Brain microvascular endothelial cell (primary cell): Measurements from ENCODE around the gene SLC16A11.
"Not testable (repeated sequence)": the region's sequence is repeated elsewhere in the genome, so short reads cannot be mapped to it uniquely, and the experiment has no call there.

Experiments used
- DNase-seq: peaks from one replicate; pipeline ENCODE4 v3.0.0-alpha.2; 2020
- H3K27ac ChIP-seq: fragments of 250-450 bp; sonication (Bioruptor Pico); 2 replicates; pipeline ENCODE4 v1.5.1; 2020; ENCODE audit warnings: mild to moderate bottlenecking, moderate library complexity
- H3K27me3 ChIP-seq: fragments of 250-450 bp; sonication (Bioruptor Pico); replicated peaks from 2 replicates; pipeline ENCODE4 v1.5.1; 2020; ENCODE audit warnings: mild to moderate bottlenecking
- H3K36me3 ChIP-seq: fragments of 250-450 bp; sonication (Bioruptor Pico); replicated peaks from 2 replicates; pipeline ENCODE4 v1.5.1; 2020; ENCODE audit warnings: mild to moderate bottlenecking
- H3K4me3 ChIP-seq: 2 replicates; pipeline ENCODE4 v1.5.1; 2011; ENCODE audit warnings: low read depth, mild to moderate bottlenecking, control low read depth, low read length, moderate library complexity
- in situ Hi-C: cut with HindIII; loops from 2 replicates; pipeline ENCODE4 v1.10.0; 2017; ENCODE audit warnings: low sequenced_read_pairs, low pct_ligation_motif_present
- TF ChIP-seq, protein P1 (sequence below): IDR thresholded peaks from 2 replicates; pipeline ENCODE4 v1.5.1; 2011; ENCODE audit warnings: low read depth, mild to moderate bottlenecking, moderate library complexity, low read length, control low read depth, inconsistent platforms; ENCODE audit errors: missing control alignments

SLC16A11 gene

DNA sequence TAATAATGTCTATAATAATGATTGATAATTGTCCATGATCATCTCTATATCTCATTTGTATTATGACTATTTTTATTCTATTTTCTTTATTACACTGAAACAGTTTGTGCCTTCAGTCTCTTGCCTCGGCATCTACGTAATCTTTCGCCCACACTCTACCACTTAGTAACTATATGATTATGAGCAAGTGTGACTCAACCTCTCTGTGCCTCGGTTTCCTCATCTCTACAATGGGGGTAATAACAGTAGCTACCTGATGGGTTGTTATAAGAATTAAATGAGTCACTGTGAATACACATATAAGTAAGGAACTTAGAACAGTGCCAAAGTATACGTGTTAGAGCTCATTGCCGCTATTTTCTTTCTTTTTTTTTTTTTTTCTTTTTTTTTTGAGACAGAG is 3.7 kb upstream of the SLC16A11 start:
- Histone ChIP-seq H3K27me3 (peaks cover 23% of the 10 kb centered on the region), H3K27ac (no peak overlapping the region), H3K4me3 (no peak overlapping the region), H3K36me3 (no peaks in the 10 kb centered on the region)
- TF ChIP-seq, protein P1, sequence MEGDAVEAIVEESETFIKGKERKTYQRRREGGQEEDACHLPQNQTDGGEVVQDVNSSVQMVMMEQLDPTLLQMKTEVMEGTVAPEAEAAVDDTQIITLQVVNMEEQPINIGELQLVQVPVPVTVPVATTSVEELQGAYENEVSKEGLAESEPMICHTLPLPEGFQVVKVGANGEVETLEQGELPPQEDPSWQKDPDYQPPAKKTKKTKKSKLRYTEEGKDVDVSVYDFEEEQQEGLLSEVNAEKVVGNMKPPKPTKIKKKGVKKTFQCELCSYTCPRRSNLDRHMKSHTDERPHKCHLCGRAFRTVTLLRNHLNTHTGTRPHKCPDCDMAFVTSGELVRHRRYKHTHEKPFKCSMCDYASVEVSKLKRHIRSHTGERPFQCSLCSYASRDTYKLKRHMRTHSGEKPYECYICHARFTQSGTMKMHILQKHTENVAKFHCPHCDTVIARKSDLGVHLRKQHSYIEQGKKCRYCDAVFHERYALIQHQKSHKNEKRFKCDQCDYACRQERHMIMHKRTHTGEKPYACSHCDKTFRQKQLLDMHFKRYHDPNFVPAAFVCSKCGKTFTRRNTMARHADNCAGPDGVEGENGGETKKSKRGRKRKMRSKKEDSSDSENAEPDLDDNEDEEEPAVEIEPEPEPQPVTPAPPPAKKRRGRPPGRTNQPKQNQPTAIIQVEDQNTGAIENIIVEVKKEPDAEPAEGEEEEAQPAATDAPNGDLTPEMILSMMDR = no peak
- in situ Hi-C loops = no loop called here
- no peak for DNase-seq

DNA sequence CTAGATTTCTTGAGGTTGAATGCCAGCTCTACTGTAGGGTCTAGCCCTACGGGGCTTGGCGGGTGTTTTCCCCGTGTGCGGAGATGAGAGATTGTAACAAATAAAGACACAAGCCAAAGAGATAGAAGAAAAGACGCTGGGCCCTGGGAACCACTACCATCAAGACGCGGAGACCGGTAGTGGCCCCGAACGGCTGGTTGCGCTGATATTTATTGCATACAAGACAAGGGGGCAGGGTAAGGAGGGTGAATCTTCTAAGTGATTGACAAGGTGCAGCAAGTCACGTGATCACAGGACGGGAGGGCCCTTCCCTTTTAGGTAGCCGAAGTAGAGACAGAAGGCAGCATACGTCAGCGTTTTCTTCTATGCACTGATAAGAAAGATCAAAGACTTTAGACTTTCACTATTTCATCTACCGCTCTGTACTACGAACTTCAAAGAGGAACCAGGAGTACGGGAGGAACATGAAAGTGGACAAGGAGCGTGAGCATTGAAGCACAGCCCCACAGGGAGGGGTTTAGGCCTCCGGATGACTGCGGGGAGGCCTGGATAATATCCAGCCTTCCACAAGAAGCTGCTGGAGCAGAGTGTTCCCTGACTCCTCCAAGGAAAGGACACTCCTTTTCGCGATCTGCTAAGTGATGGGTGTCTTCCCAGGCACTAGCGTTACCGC is 3.0 kb upstream of the SLC16A11 start:
- Histone ChIP-seq H3K4me3 (peak overlapping the region; percentile 3), H3K27me3 (peaks cover 29% of the 10 kb centered on the region)
- H3K27ac ChIP-seq, in situ Hi-C loops, H3K36me3 ChIP-seq, DNase-seq: not testable (repeated sequence)

DNA sequence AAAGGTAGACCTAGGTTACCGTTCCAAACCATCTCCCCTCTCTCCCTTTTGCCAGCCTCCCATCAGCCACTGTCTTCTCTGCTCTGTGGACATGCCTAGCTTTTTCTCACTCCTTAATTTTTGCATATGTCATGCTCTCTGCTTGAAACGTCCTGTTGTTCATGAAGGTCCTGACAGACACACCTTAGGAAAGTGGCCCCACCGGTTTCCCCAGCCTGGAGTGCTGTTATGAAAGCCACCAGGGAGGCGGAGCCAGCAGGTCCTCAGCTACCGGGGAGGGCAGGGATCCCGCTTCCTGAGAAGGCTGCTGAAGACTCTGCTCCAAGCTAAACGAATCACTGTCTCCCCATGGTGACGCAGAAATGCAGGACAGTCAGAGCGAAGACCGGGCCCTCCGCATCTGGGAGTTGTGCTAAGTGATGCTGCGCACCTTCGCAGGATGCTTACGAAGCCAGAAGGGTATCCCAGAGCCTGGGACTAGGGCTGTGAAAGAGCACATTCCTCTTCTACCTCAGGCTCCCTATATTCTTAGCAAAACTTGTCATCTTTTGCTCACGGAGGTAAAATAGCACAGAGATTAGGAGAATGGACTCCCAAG is 2.3 kb upstream of the SLC16A11 start:
- H3K36me3 ChIP-seq = no peaks in the 10 kb centered on the region
- in situ Hi-C loops = no loop called here
- no peak overlapping the region for H3K27ac ChIP-seq
- H3K27me3 ChIP-seq = peaks cover 29% of the 10 kb centered on the region
- TF ChIP-seq, protein P1 = no peak
- no peak overlapping the region for H3K4me3 ChIP-seq
- DNase-seq = no peak

DNA sequence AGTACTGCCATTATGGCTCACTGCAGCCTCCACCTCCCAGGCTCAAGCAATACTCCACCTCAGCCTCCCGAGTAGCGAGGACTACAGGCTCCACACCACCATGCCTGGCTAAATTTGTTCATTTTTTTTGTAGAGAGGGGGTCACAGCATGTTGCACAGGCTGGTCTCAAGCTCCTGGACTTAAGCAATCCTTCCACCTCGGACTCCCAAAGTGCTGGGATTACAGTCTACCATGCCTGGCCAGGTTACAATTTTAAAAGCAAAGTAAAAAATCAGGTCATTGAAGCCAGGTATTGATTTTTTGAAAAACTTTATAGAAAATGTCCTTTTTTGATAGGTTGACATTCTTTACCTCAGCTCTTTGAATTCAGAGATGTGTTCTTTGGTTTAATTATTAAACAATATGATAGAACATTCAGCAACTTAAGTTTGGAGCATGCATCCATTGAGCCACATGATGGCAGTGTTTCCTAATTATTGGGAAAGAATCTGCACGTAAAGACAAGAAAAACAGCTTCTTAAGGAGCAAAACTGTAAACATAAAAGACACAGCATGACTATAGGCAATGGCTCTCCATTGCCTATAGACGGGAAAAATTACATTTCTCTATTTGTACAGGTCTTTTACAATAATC is 1.7 kb upstream of the SLC16A11 start:
- peak; percentile 60 for DNase-seq
- in situ Hi-C loops = no loop called here
- no peaks in the 10 kb centered on the region for H3K36me3 ChIP-seq
- H3K27ac ChIP-seq = no peak overlapping the region
- H3K27me3 ChIP-seq = peaks cover 29% of the 10 kb centered on the region
- no peak overlapping the region for H3K4me3 ChIP-seq
- TF ChIP-seq, protein P1 = peak; percentile 65

DNA sequence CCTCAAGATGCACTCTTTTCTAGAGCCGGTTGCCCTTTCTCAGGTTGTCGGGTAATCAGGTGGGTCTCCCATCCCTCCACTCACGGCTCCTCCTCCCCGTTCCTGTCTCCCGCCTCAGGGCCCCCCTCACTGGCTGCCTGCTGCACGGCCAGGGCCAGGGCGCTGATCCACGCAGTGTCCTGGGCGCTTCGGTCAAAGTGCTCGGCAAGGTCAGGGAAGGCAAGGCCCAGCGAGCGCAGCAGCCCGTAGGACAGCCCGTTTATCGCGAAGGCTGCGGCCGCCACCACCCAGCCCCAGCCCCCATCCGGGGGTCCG is 753 bp downstream of the SLC16A11 start:
- H3K27ac ChIP-seq = no peak overlapping the region
- no peak for DNase-seq
- H3K4me3 ChIP-seq = peak overlapping the region; percentile 39
- H3K27me3 ChIP-seq = peaks cover 29% of the 10 kb centered on the region
- in situ Hi-C loops = no loop called here
- TF ChIP-seq, protein P1 = no peak
- no peaks in the 10 kb centered on the region for H3K36me3 ChIP-seq

DNA sequence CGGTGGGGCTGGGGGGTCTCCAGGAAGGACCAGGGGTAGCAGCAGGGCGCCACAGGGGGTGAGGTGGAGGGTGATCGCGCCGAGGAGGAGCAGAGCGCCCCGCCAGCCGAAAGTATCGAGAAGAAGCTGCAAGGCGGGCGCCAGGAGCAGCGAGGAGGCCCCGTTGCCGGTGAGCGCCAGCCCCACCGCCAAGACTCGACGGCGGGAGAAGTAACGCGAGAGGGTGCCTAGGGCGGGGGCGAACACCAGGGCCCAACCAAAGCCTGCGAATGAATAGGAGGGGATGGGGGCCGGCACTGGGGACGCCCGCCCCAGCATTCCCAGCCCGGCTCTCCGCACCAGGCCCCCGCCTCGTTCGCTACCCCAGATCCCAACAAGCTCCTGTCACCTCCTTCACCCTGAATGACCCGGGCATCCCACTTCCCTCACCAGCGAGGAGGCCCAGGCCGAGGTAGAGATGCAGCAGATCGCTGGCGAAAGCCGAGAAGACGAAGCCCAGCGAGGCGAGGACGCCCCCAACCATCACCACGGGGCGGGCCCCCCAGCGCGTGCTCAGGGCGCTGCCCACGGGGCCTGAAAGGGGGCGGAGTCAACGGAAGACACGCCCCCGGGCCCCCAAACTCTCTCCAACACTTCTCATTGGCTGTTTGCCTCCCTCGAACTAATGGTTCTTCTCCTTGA is 1.3 kb downstream of the SLC16A11 start:
- no peaks in the 10 kb centered on the region for H3K36me3 ChIP-seq
- DNase-seq = no peak

More for the DNA sequence above, 1.3 kb downstream of the SLC16A11 start:
- TF ChIP-seq, protein P1 = no peak
- peaks cover 29% of the 10 kb centered on the region for H3K27me3 ChIP-seq
- H3K27ac ChIP-seq = no peak overlapping the region
- in situ Hi-C loops = no loop called here
- H3K4me3 ChIP-seq = peak overlapping the region; percentile 3
